SK-MEL-5 (cell line): ENCODE results near the gene DNAJC30. TPM values are rescaled to one million over a fixed set of nuclear protein-coding genes. Genes with fewer than 3 reads are reported as not detected.
"Not testable (repeated sequence)": the region's sequence is repeated elsewhere in the genome, so short reads cannot be mapped to it uniquely, and the experiment has no call there.

ENCODE experiments used
- DNase-seq: peaks from one replicate; pipeline ENCODE4 v3.0.0-alpha.2; 2016; ENCODE audit warnings: low read depth, low spot score
- in situ Hi-C: cut with HindIII; loops from 2 replicates; pipeline ENCODE4 v1.10.0; 2016; ENCODE audit warnings: low sequenced_read_pairs, high pct_unique_total_duplicates, low pct_unique_long_range_greater_than_20kb
- total RNA-seq: library from RNA; depleted of rRNA; stranded (reverse); fragments of >200 nt; shearing (Covaris generic); gene quantifications from 2 replicates; pipeline ENCODE4 v1.2.3, GENCODE V29; 2014

DNAJC30 gene
- total RNA-seq, 1 experiment from 2014 or later: 4.5 TPM

DNA sequence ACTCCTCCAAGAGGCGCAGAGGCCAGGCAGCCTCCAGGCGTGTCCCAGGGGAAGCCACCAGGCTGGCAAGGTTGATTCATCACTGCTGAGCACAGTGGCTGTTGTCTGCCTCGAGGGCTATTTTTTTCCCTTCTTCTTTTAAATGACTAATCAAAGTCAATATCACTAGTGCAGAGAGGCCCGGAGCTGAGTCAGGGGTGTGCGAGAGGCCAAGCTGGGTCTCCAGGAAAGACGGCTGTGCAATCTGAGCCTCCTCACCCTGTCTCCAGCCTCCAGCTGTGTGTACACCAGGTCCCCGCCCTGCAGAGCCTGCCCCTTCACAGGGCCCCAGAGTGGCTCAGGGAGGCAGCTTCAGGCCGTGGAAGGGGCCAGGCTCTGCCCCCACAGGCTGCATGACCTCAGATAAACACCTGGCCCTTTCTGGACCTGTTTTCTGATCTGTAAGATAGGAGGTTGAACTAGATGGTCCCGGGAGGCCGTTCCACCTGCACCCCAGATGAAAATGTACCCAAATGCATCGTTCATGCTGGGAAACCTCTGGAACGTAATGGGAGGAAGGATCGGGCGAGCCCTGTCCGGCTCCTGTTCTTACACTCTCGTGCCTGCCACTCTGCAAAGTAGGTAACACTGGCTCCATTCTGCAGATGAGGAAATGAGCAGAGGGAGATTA lies 32.5 kb upstream of the DNAJC30 start:
- in situ Hi-C loops: no loop called here
- DNase-seq: peak; percentile 33

DNA sequence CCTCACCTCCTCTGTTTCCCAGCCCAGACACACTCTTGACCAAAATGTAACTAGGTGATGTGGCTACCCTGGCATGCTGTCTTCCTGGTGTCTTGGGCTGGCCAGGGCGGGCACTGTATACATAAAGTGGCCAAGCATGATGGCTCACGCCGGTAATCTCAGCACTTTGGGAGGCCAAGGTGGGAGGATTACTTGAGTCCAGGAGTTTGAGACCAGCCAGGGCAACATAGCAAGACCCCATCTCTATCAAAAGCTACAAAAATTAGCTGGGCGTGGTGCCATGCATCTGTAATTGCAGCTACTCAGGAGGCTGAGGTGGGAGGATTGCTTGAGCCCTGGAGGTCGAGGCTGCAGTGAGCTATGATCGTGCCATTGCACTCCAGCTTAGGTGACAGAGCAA lies 30.1 kb upstream of the DNAJC30 start:
- DNase-seq, in situ Hi-C loops: not testable (repeated sequence)

DNA sequence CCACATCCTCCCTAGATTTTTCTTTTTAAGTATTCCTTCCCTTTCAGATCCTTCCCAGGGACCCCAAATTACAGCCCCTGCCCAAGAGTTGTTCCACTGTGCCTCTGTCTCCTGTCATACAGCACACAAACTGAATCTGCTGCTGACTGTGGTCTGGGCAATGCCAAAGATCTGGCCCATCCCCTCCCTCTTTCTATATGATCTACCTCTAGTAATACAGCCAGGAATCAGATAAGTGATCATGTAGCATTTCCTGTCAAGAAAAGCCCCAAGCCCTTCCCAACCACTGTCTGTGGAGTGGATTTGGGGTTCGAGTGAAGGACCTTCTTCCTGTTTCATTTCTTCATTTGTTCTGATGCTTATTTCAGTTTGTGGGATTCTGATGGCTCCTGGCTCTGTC lies 29.5 kb upstream of the DNAJC30 start:
- no peak for DNase-seq
- in situ Hi-C loops: no loop called here

DNA sequence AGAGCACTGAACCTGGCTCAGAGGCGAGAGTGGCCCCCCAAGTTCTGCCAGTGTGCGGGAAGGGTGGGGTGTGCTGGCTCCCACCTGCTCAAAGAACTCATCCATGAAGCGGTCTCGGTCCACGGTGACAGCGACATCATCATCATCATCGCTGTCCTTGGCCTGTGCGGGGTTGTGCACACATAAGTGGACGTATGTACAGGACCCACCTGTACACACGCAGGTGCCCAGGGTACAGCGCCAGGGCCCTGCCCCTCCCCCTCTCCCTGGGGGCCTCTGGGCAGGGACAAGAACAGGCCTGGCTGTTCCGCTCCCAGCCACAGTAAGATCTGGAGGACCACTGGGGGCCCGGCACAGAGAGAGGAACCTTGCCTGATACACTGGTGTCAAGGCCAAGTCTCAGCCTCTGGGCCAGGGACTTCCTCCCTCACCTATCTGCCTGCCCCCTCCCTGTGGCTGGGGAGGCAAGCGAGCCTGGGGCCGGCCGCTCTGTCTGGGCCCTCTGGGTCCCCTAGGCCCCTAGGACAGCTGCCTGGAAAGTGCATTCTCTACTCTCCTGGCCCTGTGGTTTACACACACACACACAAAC lies 25.8 kb upstream of the DNAJC30 start:
- DNase-seq: no peak
- in situ Hi-C loops: no loop called here

DNA sequence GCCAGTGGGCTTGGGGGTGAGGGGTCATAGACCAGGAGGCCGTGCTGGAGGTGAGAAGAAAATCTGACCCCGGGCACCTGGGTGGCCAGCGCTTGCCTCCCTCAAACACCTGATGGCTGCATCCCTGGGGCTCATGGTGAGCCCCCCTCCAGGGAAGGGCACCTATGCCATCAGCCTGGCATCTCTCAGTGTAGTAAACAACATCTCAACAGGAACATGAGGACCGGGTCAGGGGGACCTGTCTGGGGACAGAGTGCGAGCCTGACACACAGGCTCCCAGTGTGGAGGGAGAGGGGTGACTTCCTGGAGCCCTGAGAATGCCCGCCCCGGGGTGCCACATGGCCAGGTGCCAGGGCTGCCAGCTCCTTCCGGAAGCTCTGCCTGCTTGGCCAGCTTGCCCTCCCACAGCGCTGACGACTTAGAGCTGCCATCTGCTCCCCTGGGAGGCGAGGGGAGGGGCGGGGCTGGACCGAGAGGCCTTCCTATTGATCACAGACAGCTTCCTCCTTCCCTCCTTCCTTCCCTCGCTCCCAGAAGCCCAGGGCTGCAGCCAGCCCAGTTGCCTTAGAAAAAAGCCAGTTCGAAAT lies 23.9 kb upstream of the DNAJC30 start:
- in situ Hi-C loops: no loop called here
- no peak for DNase-seq

DNA sequence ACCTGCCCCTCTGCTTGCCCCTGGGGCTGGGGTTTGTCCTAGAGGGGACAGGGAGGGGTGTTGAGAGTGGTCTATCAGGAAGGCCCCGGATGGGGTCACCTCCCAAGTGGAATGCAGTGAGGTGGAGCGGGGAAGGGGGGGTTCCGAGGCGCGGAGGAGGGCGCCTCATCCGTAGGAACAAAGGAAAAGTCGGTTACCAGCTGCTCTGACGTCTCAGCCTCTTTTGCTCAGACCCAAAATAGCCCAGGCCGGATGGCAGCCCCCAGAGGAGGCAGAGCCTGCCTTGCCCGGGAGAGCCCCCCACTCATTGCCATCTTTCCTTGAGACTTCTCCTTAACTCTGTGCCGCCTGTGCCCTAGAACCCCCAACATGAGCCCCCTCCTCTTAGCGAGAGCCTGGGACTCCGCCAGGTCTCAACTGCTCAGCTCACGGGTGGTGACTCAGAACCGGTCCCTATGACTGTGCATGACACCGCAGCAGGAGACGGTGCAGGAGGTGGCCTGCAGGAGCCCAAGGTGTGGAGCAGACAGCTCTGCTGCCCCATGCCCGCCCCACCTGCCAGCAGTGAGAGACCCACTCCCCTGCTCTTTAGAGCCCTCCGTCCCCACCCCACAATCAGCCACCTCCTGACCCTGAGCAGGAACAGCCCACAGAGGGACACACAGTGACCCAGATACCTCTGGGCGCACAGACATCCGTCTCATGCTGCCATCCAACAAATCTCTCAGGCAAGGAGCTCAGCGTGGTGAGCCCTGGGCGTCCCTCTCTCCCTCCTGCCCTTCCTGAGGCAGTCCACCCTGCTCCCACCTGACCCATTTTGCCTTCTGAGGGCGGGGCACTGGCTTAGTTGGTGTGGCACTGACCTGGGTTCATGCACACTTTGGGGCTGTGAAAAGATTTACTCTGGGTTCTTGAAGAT lies 23.1 kb upstream of the DNAJC30 start:
- DNase-seq: no peak
- in situ Hi-C loops: no loop called here

DNA sequence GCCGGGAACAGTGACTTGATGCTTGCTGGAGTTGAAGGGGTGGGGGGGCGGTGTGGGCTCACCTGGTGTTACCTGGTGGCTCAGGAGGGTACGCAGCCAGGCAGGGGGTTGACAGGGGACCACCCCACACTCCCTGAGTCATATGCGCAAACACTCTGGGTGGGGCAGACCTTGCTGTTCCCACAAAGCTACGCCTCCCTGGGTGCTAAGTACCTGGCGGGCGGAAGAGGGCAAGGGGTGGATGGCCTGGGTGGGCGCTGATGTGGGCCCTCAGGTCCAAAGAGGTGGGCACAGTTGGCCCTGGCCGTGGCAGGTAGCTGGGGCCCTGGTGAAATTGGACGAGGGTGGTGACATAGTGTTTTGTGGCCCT lies 22.3 kb upstream of the DNAJC30 start:
- in situ Hi-C loops: no loop called here
- no peak for DNase-seq

DNA sequence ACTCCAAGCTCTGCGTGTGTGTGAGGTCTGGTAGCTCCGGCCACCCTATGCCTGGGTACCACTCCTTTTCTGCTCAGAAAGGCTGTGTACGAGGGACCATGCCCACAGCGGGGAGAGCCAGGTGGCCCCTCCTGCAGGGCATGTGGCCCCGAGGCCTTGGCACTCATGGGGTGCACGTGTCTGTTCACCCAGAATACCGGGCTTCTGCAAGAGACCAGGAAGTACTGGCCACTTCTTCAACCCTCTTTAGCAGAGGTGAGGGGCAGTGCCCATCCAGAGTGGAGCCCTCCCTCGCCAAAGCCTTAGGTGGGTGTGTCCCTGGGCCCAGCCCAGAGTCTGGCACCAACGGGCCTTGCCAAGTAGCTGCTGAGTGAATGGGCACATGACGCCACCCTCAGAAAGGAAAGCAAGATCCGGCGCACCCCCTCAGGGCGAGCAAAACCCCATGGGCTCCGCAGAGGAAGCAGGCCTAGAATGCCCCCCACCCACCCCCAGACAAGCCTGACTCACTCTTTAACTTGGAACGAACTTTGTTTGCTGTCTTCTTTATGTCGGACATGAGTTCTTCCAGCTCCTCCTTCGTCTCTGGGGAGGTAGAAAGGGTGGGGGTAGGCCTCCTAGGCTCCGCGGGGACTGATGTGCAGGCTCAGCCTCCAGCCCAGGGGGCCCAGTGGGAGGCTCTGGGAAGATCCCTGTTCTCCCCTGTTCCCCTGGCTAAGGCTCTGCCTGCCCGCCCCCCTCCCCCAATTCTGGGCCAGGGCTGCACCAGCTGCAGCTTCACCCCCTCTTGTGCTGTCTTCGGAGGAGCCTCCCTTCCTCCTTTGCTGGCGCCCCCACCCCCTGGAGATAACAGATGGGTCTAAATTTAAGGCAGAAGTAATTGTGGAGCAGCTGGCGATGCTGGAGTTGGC lies 21.6 kb upstream of the DNAJC30 start:
- in situ Hi-C loops: no loop called here
- DNase-seq: no peak

DNA sequence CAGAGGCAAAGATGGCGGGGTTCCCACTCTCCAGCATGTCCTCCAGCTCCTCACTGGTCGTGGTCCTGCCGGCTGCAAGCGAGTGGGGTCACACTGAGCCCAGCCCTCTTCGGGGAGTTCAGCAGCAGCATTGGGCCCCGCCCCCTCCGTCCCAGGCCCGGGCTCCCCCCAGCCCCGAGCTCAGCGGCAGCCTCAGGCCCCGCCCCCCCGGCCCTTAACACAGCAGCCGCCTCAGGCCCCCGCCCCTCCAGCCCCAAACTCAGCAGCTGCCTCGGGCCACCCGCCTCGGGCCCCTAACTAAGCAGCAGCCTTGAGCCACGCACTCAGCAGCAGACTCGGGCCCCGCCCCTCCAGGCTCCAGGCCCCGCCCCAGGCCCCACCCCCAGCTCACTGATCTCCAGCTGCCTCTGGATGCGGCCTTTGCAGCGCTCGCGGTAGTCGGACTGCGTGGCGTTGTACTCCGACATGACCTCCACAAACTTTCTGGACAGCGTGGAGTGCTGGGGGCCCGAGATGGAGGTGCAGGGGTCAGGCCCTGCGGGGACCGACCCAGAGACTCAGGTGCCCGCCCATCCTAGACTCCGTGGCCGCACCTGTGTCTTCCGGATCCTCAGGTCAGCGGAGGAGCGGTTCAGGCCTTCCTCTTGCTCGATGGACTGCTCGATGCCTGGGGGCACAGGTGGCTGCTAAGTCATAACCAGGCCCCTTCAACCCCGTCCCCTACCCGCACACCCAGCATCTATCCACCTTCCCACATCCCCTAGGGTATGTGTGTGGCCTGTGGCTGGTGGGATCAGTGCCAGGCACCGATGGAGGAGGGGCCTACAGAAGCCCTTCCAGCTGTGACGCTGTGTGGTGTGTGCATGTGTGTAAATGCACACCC lies 20.7 kb upstream of the DNAJC30 start:
- DNase-seq: no peak
- in situ Hi-C loops: no loop called here

DNA sequence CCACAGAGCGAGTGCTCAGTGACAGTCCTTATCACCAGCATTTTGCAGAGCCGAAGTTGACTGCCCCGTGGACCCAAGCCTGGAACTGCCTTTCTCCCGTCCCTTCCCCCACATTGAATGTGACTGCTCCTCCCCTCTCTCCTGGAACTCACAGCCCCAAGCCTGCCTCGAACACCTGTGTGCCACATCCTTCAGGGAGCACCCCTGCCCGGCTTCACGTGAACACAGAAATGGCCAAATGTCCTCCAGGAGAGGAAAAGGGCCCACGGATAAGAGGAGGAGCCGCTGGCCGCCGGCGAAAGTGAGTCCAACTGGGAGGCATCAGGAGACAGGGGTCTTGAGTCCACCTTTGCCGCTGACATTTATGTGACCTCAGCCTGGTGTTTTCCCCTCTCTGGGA lies 20.0 kb upstream of the DNAJC30 start:
- no peak for DNase-seq
- in situ Hi-C loops: no loop called here

DNA sequence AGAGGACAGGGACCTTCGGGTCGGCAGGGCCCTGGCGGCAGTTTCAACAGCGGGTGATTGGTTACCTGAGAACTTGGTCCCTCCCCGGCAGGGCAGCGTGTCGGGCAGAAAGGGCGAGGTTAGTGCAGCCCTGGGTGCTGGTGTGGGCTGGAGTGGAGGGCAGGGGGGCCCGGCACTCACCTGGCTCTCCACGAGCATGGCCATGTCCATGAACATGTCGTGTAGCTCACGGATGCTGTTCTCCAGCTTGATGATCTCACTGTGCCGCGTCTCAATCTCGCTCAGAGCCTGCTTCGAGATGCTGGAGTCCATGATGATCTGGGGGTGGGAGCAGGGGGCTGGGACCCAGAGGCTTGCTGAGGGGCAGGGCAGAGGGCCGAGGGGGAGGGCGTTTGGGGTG lies 19.4 kb upstream of the DNAJC30 start:
- in situ Hi-C loops: no loop called here
- no peak for DNase-seq

DNA sequence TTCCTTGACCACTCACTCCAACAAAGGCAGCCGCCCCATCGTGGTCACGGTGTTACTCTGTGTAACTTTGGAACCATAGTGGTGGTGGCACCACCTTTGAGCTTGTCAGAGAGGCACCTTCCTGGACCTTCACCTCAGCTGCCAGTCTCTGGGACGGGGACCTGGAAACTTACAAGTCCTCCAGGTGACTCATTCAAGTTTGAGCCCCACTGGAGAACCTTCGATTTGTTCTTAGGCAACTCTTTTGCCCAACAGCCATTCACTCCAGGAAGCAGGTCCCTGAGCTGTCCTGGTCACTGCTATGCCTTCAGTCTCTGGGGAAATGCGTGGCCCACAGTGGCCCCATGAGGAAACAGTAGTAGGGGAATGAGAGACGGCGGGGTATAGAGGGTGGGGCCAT lies 19.0 kb upstream of the DNAJC30 start:
- DNase-seq: no peak
- in situ Hi-C loops: no loop called here

DNA sequence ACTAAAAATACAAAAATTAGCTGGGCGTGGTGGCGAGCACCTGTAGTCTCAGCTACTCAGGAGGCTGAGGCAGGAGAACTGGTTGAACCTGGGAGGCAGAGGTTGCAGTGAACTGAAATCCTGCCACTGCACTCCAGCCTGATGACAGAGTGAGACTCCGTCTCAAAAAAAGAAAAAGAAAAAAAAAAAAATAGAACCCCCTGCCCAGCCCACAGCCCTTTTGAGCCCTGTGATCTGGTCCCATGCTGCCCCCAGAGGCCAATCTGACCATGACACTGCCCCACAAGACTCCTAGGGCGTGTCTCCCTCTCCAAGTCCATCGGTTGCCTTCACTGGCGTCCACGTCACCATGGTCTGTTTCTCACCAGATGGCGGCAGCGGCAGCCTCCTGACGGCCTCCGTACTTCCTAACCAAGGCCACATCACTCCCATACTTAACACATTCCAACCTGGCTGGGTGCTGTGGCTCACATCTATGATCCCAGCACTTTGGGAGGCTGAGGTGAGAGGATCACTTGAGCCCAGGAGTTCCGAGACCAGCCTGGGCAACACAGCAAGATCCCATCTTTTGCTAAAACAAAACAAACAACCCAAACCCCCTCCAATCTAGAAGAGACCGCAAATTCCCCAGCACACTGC lies 18.2 kb upstream of the DNAJC30 start:
- in situ Hi-C loops: no loop called here
- DNase-seq: peak; percentile 87

DNA sequence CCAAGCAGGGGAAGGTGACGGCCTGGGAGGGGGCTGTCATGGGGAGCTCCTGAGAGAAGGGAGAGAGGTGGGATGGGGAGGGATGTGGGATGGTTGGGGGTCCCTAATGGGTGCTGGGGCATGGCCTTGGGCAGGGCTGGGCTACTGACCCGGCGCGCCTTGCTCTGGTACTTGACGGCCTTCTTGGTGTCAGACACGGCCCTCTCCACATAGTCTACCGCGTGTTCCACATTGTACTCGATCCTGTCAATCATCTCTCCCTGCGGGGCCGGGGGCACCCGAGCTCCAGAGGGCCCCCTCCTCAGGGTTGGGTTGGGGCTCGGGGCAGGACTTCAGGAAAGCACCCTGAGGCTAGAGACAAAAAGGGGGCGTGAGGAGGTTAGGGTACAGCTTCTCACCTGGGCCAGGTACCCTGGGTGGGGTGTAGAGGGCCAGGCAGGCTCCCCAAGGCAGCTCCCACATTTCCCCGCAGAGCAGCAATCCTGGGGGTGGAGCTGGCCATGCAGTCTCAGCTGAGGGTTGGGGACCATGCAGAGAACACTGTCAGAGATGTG lies 17.4 kb upstream of the DNAJC30 start:
- no peak for DNase-seq
- in situ Hi-C loops: no loop called here

DNA sequence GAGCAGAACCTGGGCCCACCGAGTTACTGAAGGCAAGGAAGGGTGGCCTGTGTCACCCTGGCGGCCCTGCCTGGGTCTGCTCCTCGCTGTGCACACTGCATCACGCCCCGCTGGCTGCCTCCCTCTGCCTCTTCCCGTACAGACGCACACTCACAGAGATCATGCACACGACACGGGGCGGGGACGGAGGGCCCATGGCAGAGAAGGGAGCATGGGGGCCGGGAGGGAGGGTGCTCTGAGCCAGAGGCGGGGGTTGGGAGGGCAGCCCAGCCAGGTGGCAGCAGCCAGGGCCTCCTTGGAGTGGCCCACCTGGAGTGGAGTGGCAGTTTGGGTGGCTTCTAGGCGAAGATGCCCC lies 16.8 kb upstream of the DNAJC30 start:
- no peak for DNase-seq
- in situ Hi-C loops: no loop called here
